ENCODE measurements around the gene MYO16.

MYO16 gene

GRCh38 chr13:108927615-108928014 is 298.2 kb downstream of the MYO16 start:
- in situ Hi-C loops (cut with MboI; ENCODE audit: low sequenced_read_pairs, unreplicated experiment), result no loop called here
- DNase-seq (ENCODE audit: low spot score), result no peak
- no peak for TF ChIP-seq CTCF (IDR thresholded peaks at IDR 0.05; ENCODE audit: borderline replicate concordance, control extremely low read depth, extremely low read depth, insufficient read depth, missing control alignments)

- no peak for TF ChIP-seq CTCF (IDR thresholded peaks at IDR 0.05; ENCODE audit: borderline replicate concordance, control extremely low read depth, extremely low read depth, insufficient read depth, missing control alignments)
- no peak for DNase-seq (ENCODE audit: low spot score)
- in situ Hi-C loops (cut with MboI; ENCODE audit: low sequenced_read_pairs, unreplicated experiment), result no loop called here
These were observed 300.3 kb downstream of the MYO16 start for GRCh38 chr13:108929532-108930206.

- no peak for TF ChIP-seq CTCF (IDR thresholded peaks at IDR 0.05; ENCODE audit: borderline replicate concordance, control extremely low read depth, extremely low read depth, insufficient read depth, missing control alignments)
- no peak for DNase-seq (ENCODE audit: low spot score)
- in situ Hi-C loops (cut with MboI; ENCODE audit: low sequenced_read_pairs, unreplicated experiment), result no loop called here
These were observed 302.8 kb downstream of the MYO16 start for GRCh38 chr13:108932196-108932595.

- no peak for TF ChIP-seq CTCF (IDR thresholded peaks at IDR 0.05; ENCODE audit: borderline replicate concordance, control extremely low read depth, extremely low read depth, insufficient read depth, missing control alignments)
- no peak for DNase-seq (ENCODE audit: low spot score)
- in situ Hi-C loops (cut with MboI; ENCODE audit: low sequenced_read_pairs, unreplicated experiment), result no loop called here
These were observed 303.6 kb downstream of the MYO16 start for GRCh38 chr13:108933061-108933460.

- in situ Hi-C loops (cut with MboI; ENCODE audit: low sequenced_read_pairs, unreplicated experiment), result no loop called here
- no peak for TF ChIP-seq CTCF (IDR thresholded peaks at IDR 0.05; ENCODE audit: borderline replicate concordance, control extremely low read depth, extremely low read depth, insufficient read depth, missing control alignments)
- no peak for DNase-seq (ENCODE audit: low spot score)
These were observed 308.7 kb downstream of the MYO16 start for GRCh38 chr13:108938155-108938554.

- in situ Hi-C loops (cut with MboI; ENCODE audit: low sequenced_read_pairs, unreplicated experiment), result no loop called here
- no peak for DNase-seq (ENCODE audit: low spot score)
- no peak for TF ChIP-seq CTCF (IDR thresholded peaks at IDR 0.05; ENCODE audit: borderline replicate concordance, control extremely low read depth, extremely low read depth, insufficient read depth, missing control alignments)
These were observed 310.7 kb downstream of the MYO16 start for GRCh38 chr13:108940121-108940520.

Measured in GM13976 (cell line).